Activated CD4-positive, alpha-beta T cell treated with anti-CD3 and anti-CD28 coated beads, Interleukin-2, Interleukin-6, amounts not matched to agents 100 ng/mL and 50 ng/mL, durations not matched to agents 16 hours and 8 hours (primary cell): ENCODE results near the gene SIGLEC14.

ENCODE experiments used
- DNase-seq: peaks from one replicate; pipeline ENCODE4 v3.0.0-alpha.2; 2020

SIGLEC14 gene

DNA sequence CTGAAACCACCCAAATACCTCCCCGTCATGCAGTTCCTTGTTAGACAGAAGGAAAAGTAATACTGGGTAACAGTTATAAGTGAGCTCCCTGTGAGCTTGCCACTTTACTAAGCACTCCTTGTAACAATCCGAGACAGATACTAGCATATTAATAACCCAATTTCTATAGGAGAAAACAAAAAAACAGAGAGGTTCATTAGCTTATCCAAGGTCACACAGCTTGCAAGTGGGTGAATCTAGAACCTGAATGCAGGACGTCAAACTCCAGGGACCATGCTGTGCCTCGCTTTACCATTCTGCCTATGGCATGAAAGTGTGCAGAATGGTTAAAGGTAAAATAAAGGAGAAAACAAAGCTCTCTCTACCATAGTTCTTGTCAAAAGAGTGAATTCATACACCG, 31.8 kb downstream of the SIGLEC14 start:
- DNase-seq: no peak

DNA sequence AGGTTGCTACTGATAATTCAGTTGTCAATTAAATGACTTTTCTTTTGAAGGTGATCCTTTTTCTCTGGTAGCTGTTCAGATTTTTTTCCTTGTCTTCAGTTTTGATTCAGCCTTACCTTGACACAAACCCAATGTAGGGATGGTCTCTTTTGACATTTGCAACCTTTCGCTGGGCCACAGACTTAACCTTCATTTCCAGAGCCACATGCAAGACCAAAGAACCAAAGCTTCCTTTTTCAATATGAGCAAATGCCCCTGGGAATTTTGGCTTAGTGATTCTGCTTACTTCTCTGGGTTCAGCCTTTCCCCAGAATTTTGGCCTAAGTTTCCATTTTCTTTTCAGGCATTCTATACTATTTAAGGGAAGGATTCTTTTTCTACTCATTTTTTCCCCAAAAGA, 36.0 kb downstream of the SIGLEC14 start:
- DNase-seq: no peak

DNA sequence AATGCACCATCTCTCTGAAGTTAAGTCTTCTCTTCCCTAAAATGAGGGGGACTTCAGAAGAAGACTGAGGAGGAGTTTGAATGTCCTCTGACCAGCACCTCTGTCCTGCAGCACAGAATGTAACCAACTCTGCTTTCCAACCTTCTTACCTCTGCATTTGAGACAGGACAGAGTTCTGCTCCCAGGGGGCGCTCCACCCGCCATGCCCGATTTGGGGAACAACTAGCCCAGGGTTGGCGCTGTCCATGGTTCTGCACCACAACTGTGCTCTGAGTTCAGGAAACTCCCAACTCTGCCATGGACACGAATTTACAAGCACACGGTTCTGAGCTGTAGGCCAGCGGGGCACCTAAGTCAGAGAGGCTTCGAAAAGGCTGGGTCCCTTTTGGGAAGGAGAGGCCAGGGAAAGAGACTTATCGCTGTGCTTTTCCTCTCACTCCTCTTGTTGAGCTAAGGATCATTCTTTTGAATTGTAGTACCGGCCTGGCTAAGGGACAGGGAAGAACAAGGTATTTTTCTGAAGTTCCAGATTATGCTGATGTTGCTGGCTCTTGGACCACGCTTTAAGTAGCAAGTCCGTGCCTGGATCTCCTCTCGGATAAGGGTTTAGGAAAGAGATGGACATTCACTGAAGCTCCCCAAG, 38.6 kb downstream of the SIGLEC14 start:
- peak; percentile 63 for DNase-seq

DNA sequence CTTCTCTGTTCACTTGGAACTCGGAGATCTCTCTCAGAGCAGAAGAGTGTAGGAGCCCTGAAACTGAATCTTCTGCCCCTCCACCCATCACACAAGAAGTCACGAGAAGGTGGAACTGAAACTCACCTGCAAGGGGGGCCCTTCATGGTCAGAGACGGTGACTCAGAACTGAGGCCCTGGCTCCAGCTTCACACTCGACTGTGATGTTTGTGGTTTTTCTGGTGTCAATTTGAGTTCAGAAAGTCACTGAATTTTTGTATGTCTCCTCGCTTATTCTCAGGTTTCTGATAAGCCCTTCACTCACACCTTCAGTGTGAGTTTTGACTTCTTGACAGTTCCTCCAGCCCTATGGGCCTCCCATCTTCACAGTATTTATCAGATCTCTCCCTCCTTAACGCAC, 39.5 kb downstream of the SIGLEC14 start:
- peak; percentile 60 for DNase-seq

DNA sequence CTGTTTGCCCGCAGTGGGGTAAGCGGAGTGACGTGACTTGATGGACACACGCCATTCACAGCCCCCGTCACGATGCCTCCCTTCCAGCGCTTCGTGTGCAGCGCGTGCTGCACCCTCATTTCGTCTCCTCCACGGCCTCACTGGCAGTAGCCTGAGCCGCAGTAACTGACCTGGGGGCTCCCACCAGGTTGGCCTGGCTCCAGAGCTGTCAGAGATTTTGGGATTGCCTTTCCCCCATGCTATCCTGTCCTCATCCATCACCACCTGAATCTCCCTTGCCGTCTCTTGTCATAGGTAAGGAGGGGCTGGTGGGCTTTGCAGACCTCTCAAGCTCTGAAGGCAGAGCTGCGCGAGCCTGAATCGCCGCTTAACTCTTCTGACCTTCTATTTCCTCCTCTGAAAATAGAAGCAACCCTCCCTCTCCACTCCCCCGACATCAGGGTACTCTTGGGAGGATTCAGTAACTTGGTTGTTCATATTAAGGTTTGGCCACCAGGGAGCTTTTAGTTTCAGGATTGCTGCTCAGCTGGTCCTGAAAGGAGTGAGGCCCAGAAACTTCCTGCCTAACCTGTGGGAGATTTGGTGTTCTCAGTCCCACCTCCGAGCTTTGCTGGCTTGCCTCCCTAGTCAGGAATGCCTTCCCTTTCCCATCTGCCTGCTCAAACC, 44.3 kb downstream of the SIGLEC14 start:
- DNase-seq: no peak

DNA sequence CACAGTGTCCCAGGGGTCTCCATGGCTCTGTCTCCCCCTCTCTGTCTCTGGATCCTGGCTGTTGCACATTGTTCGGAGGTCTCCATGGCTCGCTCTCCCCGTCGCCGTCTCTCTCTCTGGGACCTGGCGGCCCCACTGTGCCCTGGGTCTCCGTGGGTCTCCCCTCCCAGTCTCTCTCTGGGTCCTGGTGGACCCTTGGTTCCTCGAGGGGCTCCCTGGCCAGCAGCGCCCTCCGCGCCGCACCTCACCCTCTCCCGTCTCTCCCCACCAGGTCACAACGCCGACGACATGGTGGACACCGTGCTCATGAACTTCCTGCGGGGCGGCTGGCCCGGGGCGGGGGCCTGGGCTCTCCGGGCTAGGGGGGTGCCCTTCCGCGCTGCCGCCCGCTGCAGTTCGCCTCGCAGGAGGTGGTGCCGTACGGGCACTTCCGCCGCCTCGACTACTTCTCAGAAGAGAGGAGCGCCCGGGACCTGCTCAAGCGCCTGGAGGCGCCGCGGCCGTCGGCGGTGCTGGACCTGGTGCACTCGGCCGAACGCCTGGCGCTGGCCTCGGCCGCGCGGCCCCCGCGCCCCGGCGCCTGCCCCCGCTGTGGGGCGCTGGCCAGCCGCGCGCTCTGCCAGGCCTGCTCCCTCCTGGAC, 45.6 kb downstream of the SIGLEC14 start:
- DNase-seq: no peak

DNA sequence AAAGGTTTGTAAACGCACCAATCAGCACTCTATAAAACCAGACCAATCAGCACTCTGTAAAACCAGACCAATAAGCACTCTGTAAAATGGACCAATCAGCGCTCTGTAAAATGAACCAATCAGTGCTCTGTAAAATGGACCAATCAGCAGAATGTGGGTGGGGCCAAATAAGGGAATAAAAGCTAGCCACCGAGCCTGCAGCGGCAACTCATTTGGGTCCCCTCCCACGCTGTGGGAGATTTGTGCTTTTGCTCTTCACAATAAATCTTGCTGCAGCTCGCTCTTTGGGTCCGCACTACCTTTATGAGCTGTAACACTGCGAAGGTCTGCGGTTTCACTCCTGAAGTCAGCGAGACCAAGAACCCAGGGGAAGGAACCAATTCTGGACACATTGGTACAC, 47.5 kb downstream of the SIGLEC14 start:
- no peak for DNase-seq

DNA sequence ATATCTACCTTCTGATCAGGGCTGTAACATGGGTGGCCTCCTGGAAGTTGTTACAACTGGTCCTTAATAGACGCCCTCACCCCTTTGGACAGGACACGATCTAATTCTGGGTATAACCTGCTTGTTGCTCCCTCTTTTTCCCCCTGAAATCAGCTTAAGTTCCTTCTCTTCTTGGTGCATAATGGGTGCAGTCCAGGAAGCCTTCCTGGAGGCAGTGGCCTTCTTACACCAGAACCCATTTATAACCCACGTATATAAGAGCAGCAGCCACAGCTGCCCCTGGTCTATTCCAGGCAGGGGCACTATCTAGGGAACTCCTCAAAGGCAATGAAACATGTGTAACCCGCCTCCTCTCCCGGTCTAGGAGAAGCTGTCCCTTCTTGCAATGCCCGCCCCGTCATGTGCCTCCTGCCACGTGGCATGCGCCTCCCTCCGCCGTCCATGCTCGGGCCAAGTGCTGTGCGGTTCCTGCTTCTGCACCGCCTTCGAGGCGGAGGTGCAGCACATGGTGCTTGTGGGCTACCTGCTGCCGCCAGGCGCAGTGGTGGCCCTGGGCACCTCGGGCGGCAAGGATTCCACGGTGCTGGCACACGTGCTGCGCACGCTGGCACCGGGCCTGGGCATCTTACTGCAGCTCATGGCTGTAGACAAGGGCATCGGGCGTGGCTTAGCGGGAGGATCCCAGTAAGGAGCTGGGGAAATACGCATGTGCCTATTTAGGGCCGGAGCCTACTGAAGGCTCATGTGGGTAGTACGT, 48.3 kb downstream of the SIGLEC14 start:
- DNase-seq: no peak

DNA sequence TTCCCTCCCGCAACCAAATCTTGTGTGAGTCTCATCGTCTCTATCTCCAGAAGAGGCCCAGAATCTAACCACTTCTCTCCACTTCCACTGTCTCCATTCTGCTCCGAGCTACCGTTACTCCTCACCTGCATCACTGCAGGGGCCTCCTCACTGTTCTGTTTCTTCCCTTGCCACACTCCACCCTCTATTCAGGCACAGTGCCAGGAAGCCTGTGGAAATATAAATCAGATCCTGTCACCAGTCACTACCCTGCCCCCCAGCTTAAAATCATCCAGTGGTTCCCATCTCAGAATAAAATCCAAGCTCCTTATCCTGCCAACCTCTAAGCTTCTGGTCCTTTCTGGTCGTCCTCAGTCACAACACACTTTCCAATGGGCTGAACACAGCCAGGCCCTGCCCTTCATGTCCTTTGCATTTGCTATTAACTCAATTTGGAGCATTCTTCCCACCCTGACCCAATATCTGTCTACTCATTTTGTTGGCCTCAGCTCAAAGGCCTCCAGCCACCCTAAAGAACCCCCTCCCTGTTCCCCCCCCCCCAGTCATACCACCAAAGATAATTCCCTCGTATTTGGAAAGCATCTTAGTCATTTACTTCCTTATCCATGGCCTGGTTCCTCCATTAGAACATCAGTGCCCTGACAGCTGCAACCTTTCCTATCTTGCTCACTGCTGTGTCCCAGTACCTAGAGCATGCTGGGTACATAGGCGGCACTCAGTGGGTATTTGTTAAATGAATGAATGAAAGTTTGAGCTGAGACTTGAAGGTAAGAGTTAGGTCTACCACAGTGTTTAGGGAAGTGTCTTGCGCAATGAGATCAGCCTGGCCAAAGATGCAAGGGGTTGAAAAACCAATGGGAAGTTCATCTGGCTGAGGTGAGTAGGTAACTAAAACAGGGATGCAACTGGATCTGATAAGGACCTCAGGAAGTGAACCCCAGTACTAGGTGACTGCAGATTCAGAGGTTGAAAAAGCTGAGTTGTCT, 51.1 kb downstream of the SIGLEC14 start:
- DNase-seq: no peak

DNA sequence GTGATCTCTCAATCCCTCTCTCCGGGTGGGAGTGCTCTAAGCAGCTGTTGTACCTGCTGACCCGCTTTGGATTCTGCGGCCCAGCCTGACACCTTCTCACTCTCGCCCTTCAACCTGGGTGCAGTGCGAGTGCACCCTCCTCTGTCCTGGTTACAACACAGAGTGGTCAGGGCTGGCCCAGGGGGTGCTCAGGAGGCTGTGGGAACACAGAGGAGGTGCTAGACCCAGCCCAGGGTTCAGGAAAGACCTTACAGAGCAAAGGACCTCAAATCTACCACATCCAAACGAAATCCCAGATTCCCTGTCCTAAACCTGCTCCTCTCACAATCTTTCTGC, 51.9 kb downstream of the SIGLEC14 start:
- no peak for DNase-seq

DNA sequence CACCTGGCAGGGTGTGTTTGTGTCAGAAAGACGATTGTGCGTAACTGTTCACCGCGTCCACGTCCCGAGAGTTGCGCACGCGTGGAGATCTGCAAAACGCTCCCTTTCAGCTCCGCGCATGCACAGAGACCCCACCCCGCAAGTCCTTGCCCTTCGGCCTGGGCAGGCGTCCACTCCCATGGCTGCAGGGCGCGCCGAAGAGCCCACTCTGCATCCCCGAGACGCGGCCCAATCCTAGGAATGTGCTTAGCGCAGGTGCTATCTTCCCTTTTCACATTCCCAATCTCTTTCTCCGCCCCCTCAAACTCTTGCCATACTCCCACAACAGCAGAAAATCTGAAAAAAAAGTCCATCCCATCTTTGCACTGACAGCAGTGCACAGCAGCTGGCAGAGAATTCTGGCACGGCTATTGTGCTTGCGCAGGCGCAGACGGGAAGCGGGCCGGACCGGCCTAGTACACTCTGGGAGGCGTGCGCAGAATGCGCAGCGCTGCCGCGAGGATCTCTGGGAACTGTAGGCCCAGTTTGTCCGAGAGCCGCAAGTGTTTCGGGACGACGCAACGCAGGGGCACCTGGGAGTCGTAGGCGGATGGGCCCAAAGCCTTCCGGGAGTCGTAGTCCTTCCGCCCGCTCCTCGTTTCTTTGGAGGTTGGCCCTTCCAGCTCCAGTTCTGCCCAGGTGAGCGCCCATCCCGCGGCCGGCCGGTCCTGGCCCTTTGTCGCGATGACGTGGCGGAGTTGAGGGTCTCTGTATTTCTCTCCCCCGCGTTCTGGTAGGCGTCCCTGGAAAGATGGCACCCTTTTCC, 52.5 kb downstream of the SIGLEC14 start:
- DNase-seq: peak; percentile 99

DNA sequence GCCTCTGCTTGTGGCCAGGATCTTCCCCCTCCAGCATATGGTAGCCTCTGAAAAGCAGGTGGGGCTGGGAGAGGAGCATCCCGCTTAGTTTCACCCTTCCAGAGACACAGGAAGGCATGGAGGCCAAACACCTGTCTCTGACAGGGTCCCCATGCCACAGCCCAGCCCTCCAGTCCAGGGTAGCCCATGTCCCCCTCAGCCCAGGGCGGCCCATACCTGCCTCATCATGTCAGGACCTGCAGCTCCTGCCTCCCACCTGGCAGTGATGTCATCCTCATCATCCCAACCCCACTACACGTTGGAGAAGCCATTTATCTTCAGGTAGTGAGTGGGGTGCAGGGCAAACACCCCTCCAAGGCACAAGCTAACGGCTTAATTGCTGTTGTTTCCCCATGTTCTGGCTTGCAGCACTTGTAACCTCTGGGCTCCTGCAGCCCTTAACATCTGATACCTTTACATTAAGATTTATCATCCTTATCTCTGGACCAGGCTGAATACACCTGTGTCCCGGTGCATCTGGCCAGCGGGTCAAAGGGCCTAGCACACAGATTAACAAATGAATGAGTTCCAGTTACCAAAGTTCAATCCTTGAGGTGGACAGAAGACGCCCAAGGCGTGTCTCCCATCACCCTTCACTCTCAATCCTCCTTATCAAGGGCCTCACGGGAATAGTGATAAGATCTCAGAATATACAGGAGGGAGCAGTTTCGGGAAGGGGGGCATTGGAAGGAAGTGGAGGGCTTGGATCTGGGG, 53.3 kb downstream of the SIGLEC14 start:
- no peak for DNase-seq
